Esophagus (tissue), 2 donors: Measurements from ENCODE around the gene YIPF5. TPM values are rescaled to one million over a fixed set of nuclear protein-coding genes. Genes with fewer than 3 reads are reported as not detected.

ENCODE experiments used
- H3K27ac ChIP-seq, 2 donors: one replicate each; pipeline ENCODE4 v1.5.1; 2013; ENCODE audit warnings: low read depth in 2 of 2, mild to moderate bottlenecking in 2 of 2, inconsistent platforms in 1 of 2, low read length in 1 of 2, moderate library complexity in 1 of 2
- H3K27me3 ChIP-seq, 2 donors: one replicate each; pipeline ENCODE4 v1.6.1; 2013; ENCODE audit warnings: low read length in 2 of 2, control low read depth in 1 of 2, mild to moderate bottlenecking in 1 of 2; ENCODE audit not compliant: insufficient read depth in 2 of 2, control insufficient read depth in 1 of 2
- H3K36me3 ChIP-seq, 2 donors: one replicate each; pipeline ENCODE4 v1.6.1; 2013; ENCODE audit warnings: low read length in 1 of 2; ENCODE audit not compliant: control insufficient read depth in 2 of 2, insufficient read depth in 2 of 2
- H3K4me1 ChIP-seq, 2 donors: one replicate each; pipeline ENCODE4 v1.6.1; 2013; ENCODE audit warnings: low read length in 1 of 2; ENCODE audit not compliant: control insufficient read depth in 2 of 2, insufficient read depth in 2 of 2
- H3K4me3 ChIP-seq, 2 donors: one replicate each; pipeline ENCODE4 v1.5.1; 2013; ENCODE audit warnings: low read length in 2 of 2, mild to moderate bottlenecking in 2 of 2, low read depth in 1 of 2, moderate library complexity in 1 of 2
- H3K9me3 ChIP-seq, 2 donors: one replicate each; pipeline ENCODE4 v1.6.1; 2013; ENCODE audit warnings: mild to moderate bottlenecking in 2 of 2, low read depth in 1 of 2, low read length in 1 of 2, moderate library complexity in 1 of 2; ENCODE audit not compliant: control insufficient read depth in 2 of 2, insufficient read depth in 1 of 2
- WGBS, 2 donors: extraction: QIAGEN DNeasy Blood & Tissue Kit; methylation state at CpG; one replicate each; pipeline ENCODE4 v1.1.7; 2013; 5-methylcytosine and 5-hydroxymethylcytosine counted together
- polyA plus RNA-seq, 2 donors: library from polyadenylated mRNA; stranded (reverse); fragments of 200-250 nt; gene quantifications; one replicate each; pipeline ENCODE4 v1.2.3, GENCODE V29; 2013
- donor health status: healthy with polysubstance abuse.
- donor health status: Bipolar disorder and iron deficiency.

Gene YIPF5
- polyA plus RNA-seq, 2 donors = 7.1 to 15.1 TPM

- Histone ChIP-seq H3K4me1 (no peaks in the 10 kb centered on the region), H3K36me3 (no peaks in the 10 kb centered on the region), H3K4me3 (no peak overlapping the region), H3K9me3 (no peaks in the 10 kb centered on the region), H3K27me3 (no peaks in the 10 kb centered on the region), H3K27ac (no peak overlapping the region)
- WGBS, 2 donors = 5 to 6% methylated on average over 2 of the region's 2 CpGs
Observed at GRCh38 chr5:144187699-144188294, 17.3 kb upstream of the YIPF5 start.

- no peaks in the 10 kb centered on the region for H3K4me1 ChIP-seq
- H3K36me3 ChIP-seq = no peaks in the 10 kb centered on the region
- H3K4me3 ChIP-seq = no peak overlapping the region
- H3K27ac ChIP-seq = no peak overlapping the region
- H3K9me3 ChIP-seq = no peaks in the 10 kb centered on the region
- WGBS, 2 donors = 17 to 19% methylated on average over 4 of the region's 4 CpGs
- H3K27me3 ChIP-seq = no peaks in the 10 kb centered on the region
Observed at GRCh38 chr5:144183254-144183889, 12.9 kb upstream of the YIPF5 start.

GRCh38 chr5:144179226-144179625, 8.8 kb upstream of the YIPF5 start:
- 97 to 100% methylated on average over 1 of the region's 1 CpG for WGBS, 2 donors
- Histone ChIP-seq H3K4me3 (no peak overlapping the region), H3K9me3 (no peaks in the 10 kb centered on the region), H3K27me3 (no peaks in the 10 kb centered on the region), H3K27ac (no peak overlapping the region), H3K4me1 (no peaks in the 10 kb centered on the region), H3K36me3 (no peaks in the 10 kb centered on the region)

- H3K27ac ChIP-seq = no peak overlapping the region
- H3K27me3 ChIP-seq = no peaks in the 10 kb centered on the region
- no peaks in the 10 kb centered on the region for H3K4me1 ChIP-seq
- no peaks in the 10 kb centered on the region for H3K36me3 ChIP-seq
- H3K9me3 ChIP-seq = no peaks in the 10 kb centered on the region
- WGBS, 2 donors = 74 to 78% methylated on average over 3 of the region's 3 CpGs
- H3K4me3 ChIP-seq = no peak overlapping the region
Observed at GRCh38 chr5:144177548-144177947, 7.1 kb upstream of the YIPF5 start.

- H3K27ac ChIP-seq = no peak overlapping the region
- no peaks in the 10 kb centered on the region for H3K36me3 ChIP-seq
- H3K9me3 ChIP-seq = no peaks in the 10 kb centered on the region
- H3K4me3 ChIP-seq = no peak overlapping the region
- H3K27me3 ChIP-seq = no peaks in the 10 kb centered on the region
- no peaks in the 10 kb centered on the region for H3K4me1 ChIP-seq
- 35 to 36% methylated on average over 3 of the region's 3 CpGs for WGBS, 2 donors
Observed at GRCh38 chr5:144173766-144174165, 3.3 kb upstream of the YIPF5 start.

GRCh38 chr5:144169904-144170275, 569 bp downstream of the YIPF5 start:
- Histone ChIP-seq H3K36me3 (no peaks in the 10 kb centered on the region), H3K4me1 (no peaks in the 10 kb centered on the region)
- WGBS, 2 donors = 1 to 3% methylated on average over 12 of the region's 12 CpGs

GRCh38 chr5:144167998-144168397, 2.5 kb downstream of the YIPF5 start:
- Histone ChIP-seq H3K9me3 (no peaks in the 10 kb centered on the region), H3K4me1 (no peaks in the 10 kb centered on the region), H3K27me3 (no peaks in the 10 kb centered on the region), H3K4me3 (no peak overlapping the region), H3K27ac (no peak overlapping the region), H3K36me3 (peaks cover 0 to 2% of the 10 kb centered on the region in 2 donors)
- WGBS, 2 donors = 76 to 77% methylated on average over 3 of the region's 3 CpGs

More at GRCh38 chr5:144169904-144170275, 569 bp downstream of the YIPF5 start:
- no peaks in the 10 kb centered on the region for H3K9me3 ChIP-seq
- H3K4me3 ChIP-seq = peak overlapping the region; percentile 84 to 99
- no peaks in the 10 kb centered on the region for H3K27me3 ChIP-seq
- peak overlapping the region; percentile 74 to 82 for H3K27ac ChIP-seq

- Histone ChIP-seq H3K9me3 (no peaks in the 10 kb centered on the region), H3K4me1 (no peaks in the 10 kb centered on the region), H3K4me3 (no peak overlapping the region), H3K27ac (no peak overlapping the region), H3K36me3 (peaks cover 0 to 2% of the 10 kb centered on the region in 2 donors), H3K27me3 (no peaks in the 10 kb centered on the region)
- WGBS, 2 donors = 88 to 89% methylated on average over 1 of the region's 1 CpG
Observed at GRCh38 chr5:144166696-144167095, 3.8 kb downstream of the YIPF5 start.

GRCh38 chr5:144162686-144163085, 7.8 kb downstream of the YIPF5 start:
- Histone ChIP-seq H3K4me3 (no peak overlapping the region), H3K27ac (no peak overlapping the region), H3K4me1 (no peaks in the 10 kb centered on the region), H3K9me3 (no peaks in the 10 kb centered on the region), H3K36me3 (peaks cover 0 to 2% of the 10 kb centered on the region in 2 donors), H3K27me3 (no peaks in the 10 kb centered on the region)
- 89 to 97% methylated on average over 1 of the region's 1 CpG for WGBS, 2 donors

GRCh38 chr5:144156767-144157171, 13.7 kb downstream of the YIPF5 start:
- no peak overlapping the region for H3K27ac ChIP-seq

More at GRCh38 chr5:144156767-144157171, 13.7 kb downstream of the YIPF5 start:
- Histone ChIP-seq H3K27me3 (no peaks in the 10 kb centered on the region), H3K36me3 (no peaks in the 10 kb centered on the region), H3K4me3 (no peak overlapping the region), H3K9me3 (no peaks in the 10 kb centered on the region), H3K4me1 (no peaks in the 10 kb centered on the region)
- 45 to 53% methylated on average over 2 of the region's 2 CpGs for WGBS, 2 donors
